HG02759 (cell line): ENCODE measurements around the gene IGFBP2.

Experiments
- ATAC-seq: cut with Tn5 transposase; IDR thresholded peaks from one replicate; pipeline ENCODE4 v1.9.1; 2021; ENCODE audit warnings: mild to moderate bottlenecking, moderate library complexity; ENCODE audit not compliant: unreplicated experiment

The IGFBP2 gene

DNA sequence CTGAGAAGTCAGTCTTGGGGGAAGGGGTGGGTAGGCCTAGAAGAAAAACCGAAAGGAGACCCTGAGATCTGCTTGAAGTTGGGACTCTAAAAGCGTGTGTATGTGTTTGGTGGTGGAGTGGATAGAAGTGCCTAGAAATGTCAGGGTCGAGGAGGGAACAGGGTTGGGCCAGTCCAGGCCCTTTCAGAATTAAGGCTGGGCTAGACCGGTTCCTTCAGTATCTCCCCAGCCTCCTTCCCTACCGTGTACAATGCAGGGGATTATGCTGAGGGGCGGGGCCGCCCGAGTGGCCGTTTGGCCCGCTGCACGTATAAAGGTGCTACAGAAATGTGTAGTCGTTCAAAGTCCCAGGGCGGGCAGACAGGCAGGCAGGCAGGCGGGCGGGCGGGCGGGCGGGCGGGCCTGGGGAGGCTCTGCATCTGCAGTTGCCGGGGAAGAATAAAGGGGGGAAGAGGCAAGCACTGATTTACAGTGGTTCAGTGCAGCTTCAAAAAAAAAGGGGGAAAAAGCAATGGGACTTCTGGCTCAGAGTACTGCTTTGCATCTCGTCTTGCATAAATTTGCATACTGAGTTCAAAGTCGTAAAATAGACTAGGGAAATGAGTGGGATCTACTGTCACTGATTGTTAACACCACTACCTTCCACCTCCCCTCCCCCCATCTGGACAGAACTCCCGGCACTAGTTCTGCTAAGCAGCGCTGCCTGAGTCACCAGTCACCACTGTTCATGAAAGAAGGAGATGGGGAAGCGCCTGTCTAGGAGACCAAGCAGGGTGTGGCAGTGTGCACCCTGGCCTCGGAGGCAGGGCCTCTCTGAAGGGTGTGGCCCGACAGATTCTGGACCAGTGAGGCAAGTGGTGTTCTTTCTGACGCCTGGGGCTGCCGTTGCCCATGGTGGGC is 3.6 kb downstream of the IGFBP2 start:
- no peak for ATAC-seq

DNA sequence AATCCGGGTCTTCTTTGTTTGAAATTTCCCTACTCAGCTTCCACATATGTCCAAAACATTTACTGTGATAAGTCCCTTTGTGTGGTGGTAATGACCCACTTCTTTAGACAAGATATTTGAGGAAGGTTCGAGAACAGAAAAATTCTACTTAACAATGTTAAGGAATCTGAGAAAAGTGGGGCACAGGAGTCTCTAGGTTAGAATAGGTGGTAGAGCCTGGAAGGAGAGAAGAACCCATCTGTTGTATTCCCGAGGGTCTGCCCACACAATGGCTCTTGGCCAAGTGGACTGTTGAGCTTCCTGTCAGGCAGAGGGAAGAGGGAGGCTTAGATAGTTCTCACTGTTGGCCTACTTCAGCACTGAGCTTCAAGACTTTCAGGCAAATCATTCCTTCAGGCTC is 4.3 kb downstream of the IGFBP2 start:
- ATAC-seq = no peak

DNA sequence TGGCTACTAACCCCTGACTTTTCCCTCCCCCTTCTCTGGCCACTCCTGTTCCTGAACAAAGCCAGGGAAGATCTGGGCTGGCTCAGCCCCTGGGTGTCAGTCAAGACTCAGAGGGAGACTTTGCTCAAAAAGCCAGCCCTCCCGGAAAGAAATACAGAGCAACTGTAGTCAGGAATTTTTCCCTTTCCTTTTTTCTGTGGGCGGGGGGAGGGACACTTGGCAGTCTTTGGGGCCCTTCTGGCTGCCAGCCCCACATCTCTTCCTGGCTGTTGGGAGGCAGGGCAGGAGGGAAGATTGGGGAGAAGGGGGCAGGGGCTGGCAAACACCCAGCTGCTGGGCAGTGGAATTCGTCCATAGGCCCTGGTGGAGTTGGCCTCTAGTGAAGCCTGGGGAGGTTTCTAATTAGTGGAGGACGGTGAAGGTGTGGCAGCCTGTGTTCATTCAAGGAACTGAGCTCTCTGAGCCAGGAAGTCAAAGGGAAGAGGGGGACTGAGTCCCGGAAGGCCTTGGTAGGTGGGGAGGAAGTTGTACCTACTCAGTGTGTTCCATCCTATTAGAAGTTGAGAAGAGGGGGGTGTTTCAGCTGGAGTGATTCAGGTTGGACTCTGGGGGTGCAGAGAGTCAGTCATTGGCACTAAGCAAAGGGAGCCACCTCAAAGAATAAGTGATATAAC is 10.9 kb downstream of the IGFBP2 start:
- no peak for ATAC-seq

DNA sequence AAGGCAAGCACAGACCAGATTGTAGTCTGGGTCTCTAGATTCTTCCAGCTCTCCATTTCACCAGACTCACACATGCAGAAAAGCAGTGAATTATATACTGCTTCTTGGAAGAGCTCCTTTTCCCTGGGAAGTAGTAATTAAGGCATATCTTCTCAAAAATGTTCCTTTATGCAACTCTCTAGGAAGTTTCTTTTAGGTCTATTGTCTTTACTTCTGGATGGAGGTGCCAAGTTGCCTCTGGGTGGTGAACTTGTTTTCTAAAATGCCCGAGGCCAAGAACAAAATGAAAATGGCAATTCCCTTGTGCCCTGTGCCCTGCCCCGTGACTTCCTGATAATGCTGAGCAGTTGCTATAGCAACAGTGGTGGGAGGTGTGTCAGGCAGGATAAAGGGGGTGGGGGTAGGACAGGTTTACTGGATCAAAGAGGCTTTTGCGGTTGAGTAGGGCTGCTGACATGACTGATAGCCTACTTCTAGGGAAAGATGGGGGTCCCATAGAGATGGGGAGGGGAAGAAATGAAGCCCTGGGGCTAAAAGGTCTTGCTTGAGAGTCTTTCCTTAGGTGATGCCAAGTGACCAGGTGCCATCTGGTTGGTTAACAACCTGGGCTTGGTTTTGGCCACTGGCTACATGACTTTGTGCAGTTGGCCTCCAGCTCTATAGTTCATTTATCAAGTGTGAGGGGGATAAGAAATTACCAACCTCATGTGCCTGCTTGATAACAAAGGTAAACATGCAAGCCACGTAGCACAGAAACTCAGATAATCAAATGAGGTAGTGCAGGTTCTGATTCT is 11.8 kb downstream of the IGFBP2 start:
- no peak for ATAC-seq

DNA sequence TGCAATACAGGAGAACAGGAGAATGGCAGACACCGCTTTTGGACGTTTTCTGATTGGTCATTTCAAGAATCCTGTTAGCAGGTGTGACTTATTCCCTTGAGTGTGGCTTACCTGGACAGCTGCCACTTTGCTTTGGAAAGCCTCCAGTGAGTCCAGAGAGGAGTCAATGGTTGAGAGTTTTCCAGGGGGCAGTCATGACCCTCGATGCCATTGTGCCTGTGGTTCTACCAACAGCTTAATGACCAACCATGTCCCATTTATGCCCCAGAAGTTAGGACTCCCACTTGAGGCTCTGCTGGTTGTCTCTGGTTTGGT is 12.4 kb downstream of the IGFBP2 start:
- no peak for ATAC-seq

DNA sequence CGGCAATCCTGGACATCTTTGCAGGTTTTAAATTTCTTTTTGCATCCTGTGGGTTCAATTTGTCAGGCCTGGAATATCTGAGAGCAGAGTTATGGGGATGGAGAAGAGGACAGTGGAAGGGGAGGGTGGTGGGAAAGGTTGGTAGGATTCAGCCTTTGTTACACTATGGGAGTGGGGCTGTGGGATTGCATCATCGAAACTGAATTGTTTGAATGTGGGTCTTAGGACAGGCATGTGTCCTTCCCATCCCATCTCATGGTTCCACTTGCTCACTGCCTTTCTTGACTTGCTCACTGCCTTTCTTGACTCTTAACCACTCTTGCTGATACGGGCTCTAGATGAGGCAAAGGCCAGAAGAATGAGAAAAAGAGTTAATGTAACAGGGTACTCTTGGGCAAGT is 12.9 kb downstream of the IGFBP2 start:
- no peak for ATAC-seq

DNA sequence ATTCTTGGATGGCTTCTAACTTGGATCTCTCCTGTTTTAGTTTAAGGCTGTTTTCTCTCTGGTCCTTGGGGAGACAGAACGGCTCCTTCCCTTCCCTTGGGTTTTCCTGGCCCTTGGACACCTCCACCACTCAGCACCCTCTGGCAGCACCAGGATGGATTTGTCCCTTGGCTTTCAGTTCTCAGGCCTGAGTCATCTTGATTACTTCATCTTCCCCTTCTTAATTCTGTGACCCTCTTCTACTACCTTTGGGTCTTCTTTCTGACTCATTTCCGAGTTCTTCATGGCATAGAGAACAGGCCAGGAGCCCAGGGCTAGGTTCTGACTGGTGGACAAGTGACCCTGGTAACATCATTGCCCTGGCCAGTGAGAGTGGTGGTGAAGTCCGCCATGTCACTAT is 14.9 kb downstream of the IGFBP2 start:
- no peak for ATAC-seq

DNA sequence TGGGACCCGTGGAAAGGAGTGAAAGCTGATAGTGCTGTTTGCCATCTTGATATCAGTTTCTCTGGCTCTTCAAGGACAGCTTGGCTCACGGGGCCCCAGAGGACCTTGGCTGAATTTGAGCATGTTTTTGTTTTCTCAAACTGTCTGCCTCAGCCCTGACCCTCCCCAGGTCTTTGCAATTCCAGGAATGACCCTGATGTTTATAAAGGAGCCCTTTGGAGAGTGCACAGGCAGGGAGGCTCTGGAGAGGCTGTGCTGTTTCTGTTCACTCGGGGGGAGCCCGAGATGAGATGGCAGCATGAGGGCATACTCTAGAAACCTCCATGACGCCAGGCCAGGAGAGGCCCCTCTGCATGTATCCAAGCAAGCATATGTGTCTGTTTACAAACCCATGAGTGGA is 16.4 kb downstream of the IGFBP2 start:
- no peak for ATAC-seq

DNA sequence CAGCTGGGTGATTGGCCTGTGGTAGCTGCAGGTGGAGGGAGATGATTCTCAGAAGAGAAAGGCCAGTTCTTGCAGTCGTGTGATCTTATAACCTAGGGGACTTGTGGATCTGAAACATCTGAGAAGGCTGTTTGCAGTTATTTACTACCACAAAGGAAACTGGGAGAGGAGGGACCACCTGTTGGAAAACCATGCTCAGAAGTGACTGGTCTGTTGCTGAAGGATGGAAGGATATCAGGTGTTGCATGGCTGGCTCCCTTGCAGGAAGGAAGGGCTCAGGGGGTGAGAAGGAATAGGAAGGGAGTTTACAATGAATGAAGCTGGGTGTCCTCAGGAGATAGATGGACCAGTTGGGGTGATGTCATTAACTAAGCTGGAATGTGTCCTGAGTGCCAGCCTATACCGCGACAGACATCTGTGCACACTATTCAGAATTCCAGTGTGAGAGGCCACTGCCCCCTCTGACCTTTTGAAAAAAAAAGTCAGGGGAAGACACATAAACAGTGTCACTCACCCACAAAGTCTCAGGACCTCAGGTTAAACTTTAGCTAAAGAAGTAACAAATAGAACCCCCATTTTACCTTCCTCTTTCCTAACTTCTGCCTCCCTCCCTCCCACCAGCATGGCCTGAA is 17.5 kb downstream of the IGFBP2 start:
- no peak for ATAC-seq

DNA sequence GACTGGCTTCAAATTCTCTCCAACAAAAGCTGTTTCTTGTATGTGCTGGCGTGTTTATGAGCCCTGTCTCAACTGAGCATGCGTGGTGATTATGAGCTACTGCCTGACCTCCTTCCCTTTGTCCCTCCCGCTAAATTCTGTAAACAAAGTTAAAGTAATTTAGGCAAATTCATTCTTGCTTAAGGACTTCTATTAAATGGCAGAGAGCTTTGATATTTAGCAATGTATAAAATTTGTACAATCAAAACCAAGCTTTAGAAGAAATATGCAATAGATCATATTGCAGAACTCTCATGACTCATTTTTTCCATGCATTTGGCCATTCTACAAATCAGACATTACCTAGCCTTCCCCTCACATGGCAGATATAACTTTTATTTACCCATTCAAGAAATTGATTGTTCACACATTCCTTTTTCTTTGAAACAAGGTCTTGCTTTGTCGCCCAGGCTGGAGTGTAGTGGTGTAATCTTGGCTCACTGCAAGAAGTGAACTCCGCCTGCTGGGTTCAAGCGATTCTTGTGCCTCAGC is 18.2 kb downstream of the IGFBP2 start:
- ATAC-seq = no peak

DNA sequence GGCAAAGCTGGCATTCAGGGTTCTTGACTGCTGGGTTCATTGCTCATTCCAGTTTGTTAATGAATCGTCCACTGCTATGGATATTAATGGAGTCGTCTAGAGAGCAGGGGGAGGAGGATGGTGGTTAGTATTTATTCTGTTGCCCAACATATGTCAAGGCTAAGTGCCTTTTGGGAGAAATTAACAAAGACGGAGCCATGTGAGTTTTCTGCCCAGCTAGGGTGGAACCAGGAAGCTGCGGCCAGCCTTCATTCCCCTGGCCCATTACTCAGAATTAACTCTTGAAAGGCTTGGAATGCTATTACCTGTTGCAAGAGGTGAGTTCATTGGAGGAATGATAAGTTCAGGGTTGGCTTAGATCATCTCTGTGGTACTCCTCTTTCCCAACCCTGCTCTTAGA is 19.3 kb downstream of the IGFBP2 start:
- no peak for ATAC-seq

DNA sequence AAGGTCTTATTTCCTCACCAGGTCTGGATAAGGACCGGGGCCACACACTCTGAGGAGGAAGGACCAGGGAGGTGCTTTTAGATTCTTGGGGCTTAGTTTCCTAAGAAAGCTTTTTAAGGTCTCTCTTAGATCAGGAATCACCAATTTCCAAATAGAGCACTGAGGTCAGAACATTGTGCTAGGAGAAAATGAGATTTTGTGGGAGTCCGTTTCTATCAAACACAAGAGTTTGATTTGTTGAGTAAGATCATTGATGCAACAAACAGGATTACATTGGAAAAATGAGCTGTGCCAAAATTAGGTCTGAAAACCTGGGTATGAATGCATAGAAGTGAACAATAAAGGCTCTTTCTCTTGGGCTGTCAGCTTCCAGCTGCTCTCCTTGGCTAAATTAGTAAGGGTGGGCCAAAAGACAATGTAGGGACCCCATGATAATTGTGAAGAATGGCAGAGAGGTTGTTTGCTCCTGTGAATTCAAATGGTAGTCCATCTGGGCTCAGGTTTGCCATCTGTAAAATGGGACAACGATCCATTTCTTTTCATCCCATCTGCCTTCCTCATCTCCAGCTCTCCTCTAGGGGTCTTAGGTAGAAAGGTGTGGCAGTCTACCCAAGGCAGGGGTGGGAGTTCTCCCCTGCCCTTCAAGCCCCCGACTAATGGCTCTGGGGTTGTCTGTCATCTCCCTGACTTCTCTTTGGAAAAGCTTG is 20.0 kb downstream of the IGFBP2 start:
- ATAC-seq = no peak

DNA sequence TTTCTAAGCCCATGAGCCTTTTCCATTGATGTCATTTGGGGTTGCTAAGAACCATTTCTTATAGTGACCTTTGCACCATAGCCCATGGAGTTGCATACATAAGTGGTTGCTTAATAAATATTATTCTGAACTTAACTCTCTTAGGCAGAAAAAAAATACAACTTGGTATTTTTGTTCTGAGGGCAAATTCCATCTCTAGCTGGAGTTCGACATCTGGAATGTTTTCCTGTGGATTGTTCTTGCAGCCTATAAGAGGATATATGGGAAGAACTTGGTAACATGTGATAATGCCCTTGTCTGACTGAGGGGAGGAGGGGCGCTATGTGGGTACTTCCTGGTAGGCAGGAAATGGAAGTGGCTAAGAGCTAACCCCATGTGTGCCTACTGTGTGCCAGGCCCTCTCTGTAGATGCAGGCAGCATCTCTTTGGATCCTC is 20.7 kb downstream of the IGFBP2 start:
- ATAC-seq = no peak

DNA sequence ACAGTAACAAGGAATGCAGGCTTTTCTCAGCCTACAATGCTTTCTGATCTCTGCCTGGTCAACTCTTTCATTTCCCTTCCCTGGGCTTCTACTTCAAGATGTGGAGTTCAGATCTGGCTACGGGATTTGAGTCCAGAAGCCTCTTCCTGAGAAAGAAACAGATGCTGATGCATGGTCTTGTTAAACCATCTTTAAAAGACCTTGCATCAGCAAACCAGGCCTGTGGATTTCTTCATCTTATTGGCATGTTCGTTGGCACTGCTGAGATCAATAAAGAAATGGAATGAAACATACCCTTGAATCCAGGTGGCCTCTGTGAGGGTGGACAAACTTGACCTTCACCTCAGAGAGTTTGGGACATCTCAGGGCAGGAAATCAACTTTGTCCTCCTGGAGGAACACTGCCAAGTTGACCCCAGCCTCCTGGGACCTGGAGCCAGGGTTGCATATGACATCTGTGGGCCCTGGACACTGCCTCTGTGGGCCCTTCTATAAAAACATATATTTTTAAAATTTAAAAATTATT is 21.4 kb downstream of the IGFBP2 start:
- no peak for ATAC-seq

DNA sequence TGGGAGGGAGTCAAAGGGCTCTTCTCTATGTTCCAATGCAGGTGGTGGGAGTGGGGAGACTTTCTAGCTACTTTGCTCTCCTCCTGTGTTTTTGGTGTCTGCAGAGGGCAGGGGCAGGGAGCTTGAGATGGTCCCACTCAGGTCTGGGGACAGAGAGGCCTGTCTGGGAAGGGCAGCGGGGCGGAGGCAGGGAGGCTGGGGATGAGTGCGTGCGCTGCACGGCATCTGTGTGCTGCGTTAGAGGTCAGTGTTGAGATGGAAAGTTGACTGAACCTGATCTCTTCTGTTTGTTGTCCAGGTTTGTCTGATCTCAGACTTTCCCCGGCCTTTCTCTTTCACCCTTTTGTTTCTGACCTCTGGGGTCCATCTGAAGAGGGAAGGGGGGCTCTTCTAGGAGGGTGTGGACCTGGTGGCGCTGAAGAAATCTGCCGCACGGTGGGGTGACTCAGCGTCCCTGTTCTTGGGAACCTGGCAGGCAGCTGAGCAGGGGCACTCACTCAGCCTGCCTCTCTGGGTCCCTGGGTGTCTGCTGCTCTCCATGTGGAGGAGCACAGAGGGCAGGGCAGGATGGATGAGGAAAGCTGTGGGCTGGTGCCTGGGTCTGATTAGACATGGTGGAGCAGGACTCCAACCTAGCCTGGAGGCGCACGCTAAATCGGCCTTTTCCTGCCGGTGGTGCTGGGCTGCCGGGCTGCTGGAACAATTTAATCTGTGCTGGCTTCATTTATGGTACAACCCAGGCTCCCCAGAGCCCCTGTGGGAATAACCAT is 24.1 kb downstream of the IGFBP2 start:
- ATAC-seq = no peak

DNA sequence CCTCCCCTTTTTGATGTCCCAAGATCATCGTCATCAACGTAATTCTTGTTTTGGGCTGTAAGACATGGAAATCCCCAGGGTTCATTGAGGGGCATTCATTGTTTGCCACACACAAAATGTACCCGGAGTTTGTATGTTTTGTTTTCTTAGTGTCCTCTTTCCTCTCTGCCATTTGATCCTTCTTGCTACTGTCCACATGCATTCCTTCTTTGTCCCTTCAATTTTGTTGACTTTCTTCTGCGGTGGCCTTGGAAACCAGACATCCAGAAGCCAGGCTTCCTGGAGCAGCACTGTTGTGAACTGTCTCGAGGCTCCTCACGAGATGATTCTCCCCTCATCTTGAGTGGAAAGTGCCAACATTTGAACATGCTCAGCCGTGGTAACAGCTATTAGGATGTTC is 24.8 kb downstream of the IGFBP2 start:
- no peak for ATAC-seq

DNA sequence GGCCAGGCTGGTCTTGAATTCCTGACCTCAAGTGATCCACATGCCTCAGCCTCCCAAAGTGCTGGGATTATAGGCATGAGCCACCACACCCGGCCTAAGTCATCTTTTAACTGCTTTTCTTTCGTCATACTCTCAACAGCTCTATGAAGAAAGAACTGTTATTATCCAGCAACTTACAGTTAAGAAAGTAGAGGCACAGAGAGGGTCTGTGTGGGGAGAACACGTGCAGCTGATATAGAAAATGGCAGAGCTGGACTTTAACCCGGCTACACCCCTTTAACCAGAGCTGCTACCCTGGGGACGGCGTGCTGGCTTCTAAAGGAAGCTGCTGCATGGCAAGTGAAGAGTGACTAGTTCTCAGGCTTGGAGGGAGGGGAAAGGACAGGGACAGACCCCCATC is 25.5 kb downstream of the IGFBP2 start:
- no peak for ATAC-seq

DNA sequence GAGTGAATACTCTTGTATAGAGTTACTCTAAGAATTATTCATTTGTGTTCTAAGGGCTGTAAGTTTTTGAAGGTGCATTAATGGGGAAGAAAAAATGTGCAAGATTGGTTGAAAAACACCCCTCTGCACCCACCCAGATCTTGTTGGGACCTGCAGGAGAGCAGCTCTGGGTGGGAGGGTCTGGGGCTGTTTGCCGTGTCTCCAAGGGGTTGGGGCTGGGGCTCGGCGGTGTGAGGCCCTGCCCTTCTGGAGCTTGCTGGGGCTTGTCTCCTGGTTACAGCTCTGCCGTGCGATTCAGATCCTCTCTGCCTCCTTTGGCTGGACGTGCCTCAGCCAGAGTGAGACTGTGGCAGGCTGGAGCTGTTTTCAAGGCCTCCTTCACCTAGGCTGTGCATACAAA is 26.1 kb downstream of the IGFBP2 start:
- ATAC-seq = no peak

DNA sequence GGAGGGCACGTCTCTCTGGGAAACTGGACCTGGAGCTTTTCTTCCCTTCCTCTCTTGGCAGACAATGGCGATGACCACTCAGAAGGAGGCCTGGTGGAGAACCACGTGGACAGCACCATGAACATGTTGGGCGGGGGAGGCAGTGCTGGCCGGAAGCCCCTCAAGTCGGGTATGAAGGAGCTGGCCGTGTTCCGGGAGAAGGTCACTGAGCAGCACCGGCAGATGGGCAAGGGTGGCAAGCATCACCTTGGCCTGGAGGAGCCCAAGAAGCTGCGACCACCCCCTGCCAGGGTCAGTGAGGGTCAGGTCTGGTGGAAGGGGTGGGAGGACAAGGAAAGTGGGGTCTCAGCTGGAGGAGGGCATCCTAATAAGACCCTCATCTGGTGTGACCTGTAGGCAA is 27.3 kb downstream of the IGFBP2 start:
- no peak for ATAC-seq
